HG03521 (cell line): Measurements from ENCODE around the gene LAG3.

Source experiments
- ATAC-seq: cut with Tn5 transposase; IDR thresholded peaks from one replicate; pipeline ENCODE4 v1.9.1; 2021; ENCODE audit warnings: mild to moderate bottlenecking, moderate library complexity; ENCODE audit not compliant: unreplicated experiment

Gene LAG3

GRCh38 chr12:6821591-6822425 is 49.5 kb downstream of the LAG3 start, which contains the start of gene GPR162:
Gene GPR162 (plus strand): TSS chr12:6821821. CDS start chr12:6823899, 2,078 bp downstream.
- no peak for ATAC-seq

GRCh38 chr12:6822426-6823135 is 50.3 kb downstream of the LAG3 start:
- no peak for ATAC-seq

GRCh38 chr12:6823182-6824084 is 51.1 kb downstream of the LAG3 start:
- ATAC-seq: no peak

GRCh38 chr12:6824085-6824775 is 51.9 kb downstream of the LAG3 start:
- ATAC-seq: no peak

GRCh38 chr12:6824901-6825381 is 52.6 kb downstream of the LAG3 start:
- ATAC-seq: no peak

- no peak for ATAC-seq
Observed at GRCh38 chr12:6825398-6826124, 53.2 kb downstream of the LAG3 start.

- ATAC-seq: no peak
Observed at GRCh38 chr12:6826125-6826733, 53.9 kb downstream of the LAG3 start.

GRCh38 chr12:6826734-6827436 is 54.6 kb downstream of the LAG3 start:
- no peak for ATAC-seq

- ATAC-seq: no peak
Observed at GRCh38 chr12:6827437-6827911, 55.2 kb downstream of the LAG3 start.
